ENCODE results near the gene CALN1.
"Not testable (repeated sequence)": the region's sequence is repeated elsewhere in the genome, so short reads cannot be mapped to it uniquely, and the experiment has no call there.

Gene CALN1

GRCh38 chr7:72099784-72100183 lies 312.4 kb downstream of the CALN1 start:
- FAIRE-seq = no peak
- peak; percentile 17 for DNase-seq (ENCODE audit: low spot score)

DNA sequence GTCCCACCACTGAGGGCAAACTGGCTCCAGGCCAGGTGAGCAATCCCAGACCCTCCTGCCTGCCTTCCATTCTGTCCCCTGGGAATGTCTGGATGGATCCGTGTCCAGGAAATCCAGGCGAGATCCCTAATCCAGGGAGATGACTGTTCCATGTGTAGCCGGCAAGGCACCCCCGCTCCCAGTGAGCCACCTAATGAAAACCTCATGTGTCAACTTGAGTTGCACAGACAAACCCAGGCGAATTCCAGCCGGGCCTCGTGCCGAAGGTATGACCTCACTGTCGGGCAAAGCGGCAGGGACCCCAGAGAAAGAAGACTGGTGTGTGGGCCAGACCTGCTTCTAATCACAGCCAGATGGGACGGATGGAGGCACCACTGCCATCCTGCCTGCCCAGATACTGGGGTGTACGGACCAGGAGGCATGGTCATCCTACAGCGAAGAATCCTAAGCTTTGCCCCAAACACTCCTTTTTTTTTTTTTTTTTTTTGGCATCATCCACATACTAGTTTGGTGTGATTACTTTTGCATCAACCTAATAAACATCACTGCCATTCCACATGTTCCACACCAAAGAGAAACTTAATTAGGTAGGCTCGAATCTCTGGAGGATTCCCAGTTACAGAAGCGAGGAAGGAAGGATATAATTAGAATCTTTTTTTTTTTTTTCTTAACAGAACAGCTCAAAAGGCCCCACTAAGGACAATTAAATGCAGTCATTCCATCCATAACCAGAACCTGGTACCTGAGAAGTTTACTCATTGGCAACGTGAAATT lies 313.1 kb downstream of the CALN1 start:
- peak; percentile 69 for DNase-seq (ENCODE audit: low spot score)
- peak; percentile 74 for FAIRE-seq

DNA sequence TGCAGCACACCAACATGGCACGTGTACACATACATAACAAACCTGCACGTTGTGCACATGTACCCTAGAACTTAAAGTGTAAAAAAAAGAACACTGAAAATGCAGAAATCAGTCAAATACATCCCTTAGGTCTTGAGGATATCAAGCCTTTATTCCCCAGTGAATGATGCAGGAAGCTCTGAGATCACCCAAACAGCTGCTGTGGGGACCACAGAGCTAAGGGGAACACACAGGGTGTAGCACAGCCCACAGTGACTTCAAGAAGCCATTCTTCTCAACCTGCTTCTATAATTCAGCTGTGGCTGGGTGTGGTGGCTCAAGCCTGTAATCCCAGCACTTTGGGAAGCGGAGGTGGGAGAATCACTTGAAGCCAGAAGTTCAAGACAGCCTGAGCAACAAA lies 314.9 kb downstream of the CALN1 start:
- no peak for FAIRE-seq
- DNase-seq (ENCODE audit: low spot score) = no peak

GRCh38 chr7:72092769-72093168 lies 319.4 kb downstream of the CALN1 start:
- DNase-seq (ENCODE audit: low spot score) (no peak), FAIRE-seq (no peak)

DNA sequence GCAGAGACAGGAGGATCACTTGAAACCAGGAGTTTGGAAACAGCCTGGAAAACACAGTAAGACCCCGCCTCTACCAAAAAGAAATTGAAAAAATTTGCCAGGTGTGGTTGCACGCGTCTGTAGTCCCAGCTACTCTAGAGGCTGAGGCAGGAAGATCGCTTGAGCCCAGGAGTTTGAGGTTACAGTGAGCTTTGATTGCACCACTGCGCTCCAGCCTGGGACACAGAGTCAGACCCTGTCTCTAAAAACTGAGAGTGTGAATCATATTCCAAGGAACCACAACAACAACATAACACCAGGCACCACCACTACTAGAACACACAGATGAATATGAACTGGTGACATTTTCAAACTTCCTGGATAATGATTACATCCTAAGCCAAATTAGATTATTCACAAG lies 324.2 kb downstream of the CALN1 start:
- FAIRE-seq = no peak
- DNase-seq (ENCODE audit: low spot score) = no peak

GRCh38 chr7:72080865-72081510 lies 331.1 kb downstream of the CALN1 start:
- FAIRE-seq = no peak
- DNase-seq (ENCODE audit: low spot score) = no peak

GRCh38 chr7:72080341-72080766 lies 331.8 kb downstream of the CALN1 start:
- no peak for FAIRE-seq
- DNase-seq (ENCODE audit: low spot score) = no peak

GRCh38 chr7:72078856-72079255 lies 333.3 kb downstream of the CALN1 start:
- FAIRE-seq (no peak), DNase-seq (ENCODE audit: low spot score) (no peak)

DNA sequence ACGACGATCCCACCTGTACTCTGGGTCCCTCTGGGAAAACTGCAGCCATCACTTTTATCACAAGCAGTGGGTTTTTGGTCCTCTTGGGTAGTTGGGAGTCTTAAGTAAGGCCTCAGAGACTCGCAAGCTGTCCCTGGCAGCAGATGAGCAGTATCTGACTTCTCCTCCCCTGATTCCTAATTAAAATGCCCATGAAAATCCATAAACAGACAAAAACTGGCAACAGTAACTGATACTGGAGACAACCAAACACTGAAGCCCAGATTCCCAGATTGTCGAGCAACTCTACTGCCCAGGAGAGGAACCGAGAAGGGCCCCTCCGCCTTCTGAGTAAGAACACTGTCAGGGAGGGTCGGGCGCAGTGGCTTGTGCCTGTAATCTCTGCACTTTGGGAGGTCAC lies 333.8 kb downstream of the CALN1 start:
- DNase-seq (ENCODE audit: low spot score) = no peak
- no peak for FAIRE-seq

- FAIRE-seq (no peak), DNase-seq (ENCODE audit: low spot score) (no peak)
Observed at GRCh38 chr7:72077786-72078185, 334.4 kb downstream of the CALN1 start.

GRCh38 chr7:72072901-72073300 lies 339.2 kb downstream of the CALN1 start:
- no peak for FAIRE-seq
- no peak for DNase-seq (ENCODE audit: low spot score)

- no peak for DNase-seq (ENCODE audit: low spot score)
- no peak for FAIRE-seq
Observed at GRCh38 chr7:72069263-72069662, 342.9 kb downstream of the CALN1 start.

GRCh38 chr7:72065764-72066163 lies 346.4 kb downstream of the CALN1 start:
- not testable (repeated sequence) for DNase-seq (ENCODE audit: low spot score); FAIRE-seq

DNA sequence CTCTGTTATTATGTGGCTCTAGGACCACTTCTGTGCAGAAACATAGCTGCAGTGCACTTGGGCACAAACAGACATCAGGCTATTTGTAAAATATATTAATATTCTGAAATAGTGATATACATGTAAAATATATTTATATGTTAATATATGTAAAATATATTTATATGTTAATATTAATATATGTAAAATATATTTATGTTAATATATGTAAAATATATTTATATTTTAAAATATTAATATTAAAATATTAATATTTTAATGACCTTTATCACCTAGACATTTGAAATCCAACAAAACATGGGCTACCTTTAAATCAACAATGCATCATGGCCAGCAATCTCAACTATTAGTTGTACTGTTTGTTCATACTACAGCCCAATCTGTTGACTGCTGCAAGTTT lies 347.2 kb downstream of the CALN1 start:
- no peak for DNase-seq (ENCODE audit: low spot score)
- no peak for FAIRE-seq

DNA sequence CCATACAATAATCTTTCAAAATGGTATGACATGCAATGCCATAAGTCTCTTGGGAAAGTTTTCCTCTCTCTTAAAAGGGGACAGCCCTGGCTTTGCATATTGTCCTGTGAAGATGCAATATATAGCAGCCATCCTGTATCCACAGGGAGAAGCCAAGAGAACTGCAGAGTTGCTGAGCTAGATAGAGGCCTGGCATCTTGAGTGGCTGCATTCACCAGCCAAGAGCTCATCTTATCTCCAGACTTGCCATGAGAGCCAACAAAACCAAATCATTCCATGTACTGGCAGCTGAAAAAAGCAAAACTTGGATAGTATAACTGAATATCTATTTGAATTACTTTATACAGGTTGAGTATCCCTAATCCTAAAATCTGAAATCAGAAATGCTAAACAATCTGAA lies 348.8 kb downstream of the CALN1 start:
- FAIRE-seq = no peak
- DNase-seq (ENCODE audit: low spot score) = no peak

GRCh38 chr7:72062666-72063065 lies 349.5 kb downstream of the CALN1 start:
- no peak for FAIRE-seq

GRCh38 chr7:72059925-72060324 lies 352.2 kb downstream of the CALN1 start:
- FAIRE-seq (no peak), DNase-seq (ENCODE audit: low spot score) (no peak)

More at GRCh38 chr7:72062666-72063065, 349.5 kb downstream of the CALN1 start:
- no peak for DNase-seq (ENCODE audit: low spot score)

- no peak for DNase-seq (ENCODE audit: low spot score)
- FAIRE-seq = no peak
Observed at GRCh38 chr7:72058579-72058978, 353.6 kb downstream of the CALN1 start.

GRCh38 chr7:72057796-72058195 lies 354.3 kb downstream of the CALN1 start:
- DNase-seq (ENCODE audit: low spot score) (no peak), FAIRE-seq (no peak)

DNA sequence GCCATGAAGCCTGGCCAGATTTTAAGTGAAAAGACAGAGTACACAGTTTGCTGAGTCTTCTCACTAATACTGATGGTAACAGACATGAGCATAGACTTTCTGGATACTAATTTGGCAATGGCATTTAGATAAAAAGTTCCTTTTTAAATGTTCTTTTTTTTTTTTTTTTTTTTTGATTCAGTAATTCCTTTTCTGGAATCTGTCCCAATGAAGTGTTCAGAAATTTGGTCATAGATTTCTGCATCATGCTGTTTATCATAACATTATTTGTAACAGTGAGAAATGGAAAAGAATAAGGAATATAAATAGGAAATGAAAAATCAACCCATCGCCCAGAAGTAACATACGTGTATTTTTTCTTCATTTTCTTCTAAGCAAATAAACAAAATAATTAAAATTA lies 354.9 kb downstream of the CALN1 start:
- FAIRE-seq = no peak
- no peak for DNase-seq (ENCODE audit: low spot score)

GRCh38 chr7:72055426-72055825 lies 356.7 kb downstream of the CALN1 start:
- no peak for DNase-seq (ENCODE audit: low spot score)
- FAIRE-seq = no peak

- no peak for FAIRE-seq
- DNase-seq (ENCODE audit: low spot score) = no peak
Observed at GRCh38 chr7:72053292-72053691, 358.8 kb downstream of the CALN1 start.

GRCh38 chr7:72048420-72048819 lies 363.7 kb downstream of the CALN1 start:
- DNase-seq (ENCODE audit: low spot score) (no peak), FAIRE-seq (no peak)

Data from urothelium cell line (cell line).